Activated CD4-positive, alpha-beta T cell treated with anti-CD3 and anti-CD28 coated beads, Interleukin-2, Interleukin-6, amounts not matched to agents 100 ng/mL and 50 ng/mL, durations not matched to agents 16 hours and 8 hours (primary cell): ENCODE data around the gene HDAC7.

ENCODE experiments used
- DNase-seq: peaks from one replicate; pipeline ENCODE4 v3.0.0-alpha.2; 2020

Gene HDAC7

GRCh38 chr12:47819896-47820630 is at the start of gene HDAC7:
Gene HDAC7, minus strand, starts transcription at chr12:47819903. Its CDS starts 118 bp downstream, at chr12:47819785.
- DNase-seq, result peak; percentile 88

- no peak for DNase-seq
Measured at GRCh38 chr12:47868552-47869031, 48.9 kb upstream of the HDAC7 start.

- DNase-seq, result no peak
Measured at GRCh38 chr12:47868041-47868440, 48.3 kb upstream of the HDAC7 start.

- DNase-seq, result peak; percentile 75
Measured at GRCh38 chr12:47867495-47867941, 47.8 kb upstream of the HDAC7 start.

- DNase-seq, result no peak
Measured at GRCh38 chr12:47864646-47865235, 45.0 kb upstream of the HDAC7 start.

GRCh38 chr12:47863985-47864384 is 44.3 kb upstream of the HDAC7 start:
- DNase-seq, result no peak

- no peak for DNase-seq
Measured at GRCh38 chr12:47863467-47863866, 43.8 kb upstream of the HDAC7 start.

- DNase-seq, result no peak
Measured at GRCh38 chr12:47862881-47863280, 43.2 kb upstream of the HDAC7 start.

GRCh38 chr12:47862167-47862750 is 42.6 kb upstream of the HDAC7 start:
- no peak for DNase-seq

GRCh38 chr12:47860873-47861272 is 41.2 kb upstream of the HDAC7 start:
- no peak for DNase-seq

- peak; percentile 79 for DNase-seq
Measured at GRCh38 chr12:47860279-47860841, 40.7 kb upstream of the HDAC7 start.

- no peak for DNase-seq
Measured at GRCh38 chr12:47858511-47859266, 39.0 kb upstream of the HDAC7 start.

GRCh38 chr12:47856721-47857575 is 37.2 kb upstream of the HDAC7 start:
- DNase-seq, result no peak

GRCh38 chr12:47856094-47856493 is 36.4 kb upstream of the HDAC7 start:
- DNase-seq, result no peak

GRCh38 chr12:47855502-47855901 is 35.8 kb upstream of the HDAC7 start:
- DNase-seq, result no peak

GRCh38 chr12:47854531-47854930 is 34.8 kb upstream of the HDAC7 start:
- DNase-seq, result no peak

GRCh38 chr12:47852096-47852571 is 32.4 kb upstream of the HDAC7 start:
- no peak for DNase-seq

- no peak for DNase-seq
Measured at GRCh38 chr12:47851303-47851952, 31.7 kb upstream of the HDAC7 start.

GRCh38 chr12:47850153-47851084 is 30.7 kb upstream of the HDAC7 start:
- DNase-seq, result no peak

GRCh38 chr12:47849261-47849660 is 29.6 kb upstream of the HDAC7 start:
- DNase-seq, result no peak
